B cell (primary cell): ENCODE measurements around the gene TANC1. TPM values are rescaled to one million over a fixed set of nuclear protein-coding genes. Genes with fewer than 3 reads are reported as not detected.

Experiments
- ATAC-seq: fragments of 200-7000 bp; cut with Tn5 transposase; one replicate; pipeline ENCODE4 v1.10.0; 2021; ENCODE audit warnings: low read depth, mild to moderate bottlenecking, moderate number of reproducible peaks, moderate library complexity
- CTCF ChIA-PET: fragments of 350-600 bp; sonication (Branson Sonifier 250); formaldehyde crosslinking; loops from one replicate; lab custom pipeline; 2021; ENCODE audit warnings: antibody characterized with exemption, inconsistent platforms; lab: Charles Lee
- POLR2A ChIA-PET: fragments of 350-600 bp; sonication (Branson Sonifier 250); formaldehyde crosslinking; loops from one replicate; lab custom pipeline; 2021; ENCODE audit warnings: antibody characterized with exemption; lab: Charles Lee
- DNase-seq: peaks from one replicate; pipeline ENCODE4 v3.0.0; 2013
- H2AFZ ChIP-seq: 2 replicates; pipeline ENCODE4 v1.6.1; 2012; ENCODE audit warnings: mild to moderate bottlenecking, low read depth, low read length; ENCODE audit not compliant: insufficient read depth, poor library complexity, severe bottlenecking
- H3K27ac ChIP-seq, 2 donors: 1 replicate in 1 of 2; 2 replicates in 1 of 2; pipeline ENCODE4 v1.5.1; 2012 to 2013; ENCODE audit warnings: low read length in 2 of 2, mild to moderate bottlenecking in 2 of 2, moderate library complexity in 1 of 2
- H3K27me3 ChIP-seq, 4 experiments: fragments of 200-600 bp in 1 of 4; sonication (generic) in 1 of 4; replicated peaks in 1 of 4; 1 replicate in 2 of 4; 2 replicates in 2 of 4; pipeline versions ENCODE4 v1.6.1 to v1.7.0; 2013 to 2016; ENCODE audit warnings: low read length in 3 of 4, mild to moderate bottlenecking in 2 of 4, mixed read lengths in 1 of 4, moderate library complexity in 1 of 4; ENCODE audit not compliant: insufficient read depth in 4 of 4, control insufficient read depth in 3 of 4; ENCODE audit errors: control extremely low read depth in 1 of 4
- H3K36me3 ChIP-seq, 2 experiments: replicated peaks in 1 of 2; 1 replicate in 1 of 2; 2 replicates in 1 of 2; pipeline versions ENCODE4 v1.6.1 to v1.7.1; 2013; ENCODE audit warnings: low read length in 1 of 2; ENCODE audit not compliant: insufficient read depth in 2 of 2, control insufficient read depth in 1 of 2; ENCODE audit errors: control extremely low read depth in 1 of 2, extremely low read depth in 1 of 2
- H3K4me1 ChIP-seq, 2 donors: fragments of 200-600 bp in 1 of 2; sonication (generic) in 1 of 2; 1 replicate in 1 of 2; 2 replicates in 1 of 2; pipeline versions ENCODE4 v1.5.1 to v1.6.1; 2013 to 2017; ENCODE audit warnings: low read length in 2 of 2; ENCODE audit not compliant: control insufficient read depth in 2 of 2, insufficient read depth in 2 of 2
- H3K4me2 ChIP-seq: replicated peaks from 2 replicates; pipeline ENCODE3; 2012; ENCODE audit warnings: mild to moderate bottlenecking, low read depth, low read length; ENCODE audit not compliant: poor library complexity, severe bottlenecking
- H3K4me3 ChIP-seq, 5 experiments: fragments of 200-600 bp in 1 of 5; sonication (generic) in 1 of 5; 1 replicate in 3 of 5; 2 replicates in 2 of 5; pipeline versions ENCODE4 v1.5.1 to v1.7.0; 2011 to 2016; ENCODE audit warnings: low read length in 4 of 5, mild to moderate bottlenecking in 4 of 5, low read depth in 2 of 5, control low read depth in 1 of 5, moderate library complexity in 1 of 5; ENCODE audit not compliant: insufficient read depth in 1 of 5; ENCODE audit errors: control extremely low read depth in 1 of 5, extremely low read depth in 1 of 5
- H3K79me2 ChIP-seq: fragments of 200-600 bp; sonication (generic); one replicate; pipeline ENCODE4 v1.6.0; 2016; ENCODE audit warnings: low read length; ENCODE audit not compliant: control insufficient read depth, insufficient read depth
- H3K9ac ChIP-seq: fragments of 200-600 bp; sonication (generic); 2 replicates; pipeline ENCODE4 v1.6.1; 2017; ENCODE audit warnings: mild to moderate bottlenecking, low read length, moderate library complexity
- H3K9me3 ChIP-seq, 3 donors: one replicate each; pipeline versions ENCODE4 v1.6.1 to v1.7.1; 2013; ENCODE audit warnings: low read length in 2 of 3; ENCODE audit not compliant: control insufficient read depth in 2 of 3, insufficient read depth in 1 of 3; ENCODE audit errors: control extremely low read depth in 1 of 3
- H4K20me1 ChIP-seq: 2 replicates; pipeline ENCODE4 v1.6.0; 2012; ENCODE audit warnings: mild to moderate bottlenecking, low read length; ENCODE audit not compliant: insufficient read depth, control insufficient read depth, poor library complexity, severe bottlenecking
- H3K27ac Mint-ChIP-seq: one replicate; pipeline ENCODE4 v1.8.0; 2021; ENCODE audit warnings: mixed read lengths
- H3K27me3 Mint-ChIP-seq: one replicate; pipeline ENCODE4 v1.8.0; 2021; ENCODE audit warnings: mixed read lengths
- H3K4me1 Mint-ChIP-seq: one replicate; pipeline ENCODE4 v1.8.0; 2021; ENCODE audit warnings: mixed read lengths
- H3K4me3 Mint-ChIP-seq: one replicate; pipeline ENCODE4 v1.8.0; 2021; ENCODE audit warnings: mixed read lengths
- H3K9me3 Mint-ChIP-seq: one replicate; pipeline ENCODE4 v1.8.0; 2022; ENCODE audit warnings: mixed read lengths; ENCODE audit not compliant: insufficient read depth
- EZH2 ChIP-seq: IDR thresholded peaks from 2 replicates; pipeline ENCODE4 v1.6.1; 2012; ENCODE audit warnings: borderline replicate concordance, low read depth, mild to moderate bottlenecking, moderate library complexity, low read length; ENCODE audit not compliant: insufficient read depth, poor library complexity, severe bottlenecking
- WGBS: methylation state at CpG from one replicate; pipeline ENCODE4 v1.1.5; 2013; ENCODE audit warnings: missing lambda C conversion rate; ENCODE audit not compliant: insufficient coverage; 5-methylcytosine and 5-hydroxymethylcytosine counted together
- intact Hi-C: fragments of 100-400 bp; cut with micrococcal nuclease; formaldehyde crosslinking; loops from one replicate; pipeline ENCODE4 v1.10.0; 2022
- polyA plus RNA-seq: library from polyadenylated mRNA; depleted of rRNA; stranded (reverse); fragments of >200 nt; gene quantifications from 2 replicates; pipeline ENCODE4 v1.2.3, GENCODE V29; 2012
- total RNA-seq, 2 donors: library from RNA; stranded (reverse); fragments of 120-200 nt in 1 of 2; gene quantifications; 1 replicate in 1 of 2; 2 replicates in 1 of 2; pipeline versions ENCODE4 v1.2.3 to v1.2.4, GENCODE V29; 2013 to 2022
- TF ChIP-seq, protein P1 (sequence below): fragments of 200-600 bp; IDR thresholded peaks from one replicate; pipeline ENCODE4 v1.8.0; 2022; ENCODE audit warnings: antibody characterized with exemption, mild to moderate bottlenecking

The TANC1 gene
- total and polyA plus RNA-seq, 2 donors (not counting 1 experiment from before 2014, with no cell fraction given) = 0.13 TPM; not detected in 1

DNA sequence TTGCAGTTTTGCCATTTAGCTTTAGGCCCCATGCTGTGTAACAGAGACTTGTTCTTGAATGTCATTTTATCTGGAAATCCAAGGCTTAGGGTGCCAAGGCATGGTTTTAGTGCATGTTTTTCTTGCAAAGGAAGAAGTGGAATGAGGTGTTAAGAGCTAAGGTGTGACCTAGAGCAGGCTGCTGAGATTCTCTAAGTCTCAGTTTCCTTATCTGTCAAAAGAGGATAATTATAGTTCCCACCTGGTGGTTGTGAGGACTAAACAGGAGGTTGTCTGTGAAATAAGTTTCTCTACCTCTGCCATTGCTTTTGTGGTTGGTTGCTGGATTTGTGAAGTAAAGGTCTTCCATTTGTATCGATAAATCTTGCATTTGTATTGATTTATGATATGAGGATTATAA, 82.0 kb downstream of the TANC1 start:
- Histone ChIP-seq H2AFZ (no peak overlapping the region), H3K79me2 (no peaks in the 10 kb centered on the region), H3K27ac (no peak overlapping the region), H4K20me1 (no peaks in the 10 kb centered on the region), H3K9ac (no peak overlapping the region), H3K27me3 (no peaks in the 10 kb centered on the region), H3K4me3 (no peak overlapping the region), H3K9me3 (no peaks in the 10 kb centered on the region), H3K36me3 (no peaks in the 10 kb centered on the region), H3K4me1 (no peaks in the 10 kb centered on the region), H3K4me2 (no peak overlapping the region)
- WGBS = 100% methylated on average over 1 of the region's 1 CpG
- H3K27me3 Mint-ChIP-seq = peaks cover 13% of the 10 kb centered on the region
- no peaks in the 10 kb centered on the region for H3K9me3 Mint-ChIP-seq
- CTCF ChIA-PET = no interaction called here
- no peak overlapping the region for H3K27ac Mint-ChIP-seq
- no peaks in the 10 kb centered on the region for H3K4me1 Mint-ChIP-seq
- TF ChIP-seq, protein P1, sequence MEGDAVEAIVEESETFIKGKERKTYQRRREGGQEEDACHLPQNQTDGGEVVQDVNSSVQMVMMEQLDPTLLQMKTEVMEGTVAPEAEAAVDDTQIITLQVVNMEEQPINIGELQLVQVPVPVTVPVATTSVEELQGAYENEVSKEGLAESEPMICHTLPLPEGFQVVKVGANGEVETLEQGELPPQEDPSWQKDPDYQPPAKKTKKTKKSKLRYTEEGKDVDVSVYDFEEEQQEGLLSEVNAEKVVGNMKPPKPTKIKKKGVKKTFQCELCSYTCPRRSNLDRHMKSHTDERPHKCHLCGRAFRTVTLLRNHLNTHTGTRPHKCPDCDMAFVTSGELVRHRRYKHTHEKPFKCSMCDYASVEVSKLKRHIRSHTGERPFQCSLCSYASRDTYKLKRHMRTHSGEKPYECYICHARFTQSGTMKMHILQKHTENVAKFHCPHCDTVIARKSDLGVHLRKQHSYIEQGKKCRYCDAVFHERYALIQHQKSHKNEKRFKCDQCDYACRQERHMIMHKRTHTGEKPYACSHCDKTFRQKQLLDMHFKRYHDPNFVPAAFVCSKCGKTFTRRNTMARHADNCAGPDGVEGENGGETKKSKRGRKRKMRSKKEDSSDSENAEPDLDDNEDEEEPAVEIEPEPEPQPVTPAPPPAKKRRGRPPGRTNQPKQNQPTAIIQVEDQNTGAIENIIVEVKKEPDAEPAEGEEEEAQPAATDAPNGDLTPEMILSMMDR = no peak
- TF ChIP-seq EZH2 = no peak
- ATAC-seq (no peak), DNase-seq (no peak)
- intact Hi-C loops = no loop called here
- POLR2A ChIA-PET = no interaction called here
- H3K4me3 Mint-ChIP-seq = no peak overlapping the region

DNA sequence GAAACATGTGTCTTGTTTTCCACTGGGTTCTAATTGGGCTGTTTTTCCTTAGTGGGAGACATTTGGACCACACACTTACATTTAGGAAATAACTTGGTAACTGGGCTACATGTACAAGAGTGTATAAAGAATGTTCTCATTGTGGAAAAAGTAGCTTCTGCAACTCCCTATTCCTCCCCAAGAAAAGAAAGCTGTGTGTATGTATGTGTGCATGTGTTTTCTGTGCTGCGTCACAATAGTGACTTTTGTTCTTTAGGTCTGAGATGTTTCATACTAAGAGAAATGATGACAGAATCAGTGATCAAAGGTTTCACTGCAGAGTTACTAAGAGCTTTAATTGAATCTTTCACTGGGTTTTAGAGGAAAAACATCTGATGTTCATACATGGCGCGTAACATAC, 82.7 kb downstream of the TANC1 start:
- no peak overlapping the region for H3K27ac Mint-ChIP-seq
- H3K4me3 ChIP-seq = no peak overlapping the region
- H3K27ac ChIP-seq = no peak overlapping the region
- no peak overlapping the region for H3K9ac ChIP-seq
- no peak overlapping the region for H3K4me3 Mint-ChIP-seq
- no peak for DNase-seq
- H3K4me2 ChIP-seq = no peak overlapping the region
- no peaks in the 10 kb centered on the region for H3K27me3 ChIP-seq
- H3K4me1 ChIP-seq = no peaks in the 10 kb centered on the region
- CTCF ChIA-PET = interaction anchor here (0.6 kb wide), 1 partner anchor 12 kb away, joined by 3 read pairs; no protein-coding TSS in a partner anchor
- intact Hi-C loops = no loop called here
- no CpG with 5 or more reads among the region's 3 CpGs for WGBS
- TF ChIP-seq, protein P1 = no peak
- TF ChIP-seq EZH2 = no peak
- H3K9me3 Mint-ChIP-seq = no peaks in the 10 kb centered on the region
- H2AFZ ChIP-seq = no peak overlapping the region
- H3K27me3 Mint-ChIP-seq = peaks cover 13% of the 10 kb centered on the region
- no peaks in the 10 kb centered on the region for H4K20me1 ChIP-seq
- POLR2A ChIA-PET = no interaction called here
- no peaks in the 10 kb centered on the region for H3K36me3 ChIP-seq
- no peaks in the 10 kb centered on the region for H3K9me3 ChIP-seq
- ATAC-seq = no peak
- H3K4me1 Mint-ChIP-seq = no peaks in the 10 kb centered on the region
- H3K79me2 ChIP-seq = no peaks in the 10 kb centered on the region
